Large intestine (tissue), 3 donors: ENCODE results near the gene TIMM10B. TPM values are rescaled to one million over a fixed set of nuclear protein-coding genes. Genes with fewer than 3 reads are reported as not detected.
"Not testable (repeated sequence)": the region's sequence is repeated elsewhere in the genome, so short reads cannot be mapped to it uniquely, and the experiment has no call there.

Experiments used
- DNase-seq, 2 donors: peaks; one replicate each; pipeline versions ENCODE4 v3.0.0 to v3.0.0-alpha.2; 2013
- H3K27ac ChIP-seq: one replicate; pipeline ENCODE4 v1.5.1; 2013; ENCODE audit warnings: low read length
- H3K27me3 ChIP-seq: 2 replicates; pipeline ENCODE4 v1.6.1; 2013; ENCODE audit warnings: low read length; ENCODE audit not compliant: control insufficient read depth, insufficient read depth
- H3K36me3 ChIP-seq: 2 replicates; pipeline ENCODE4 v1.6.1; 2013; ENCODE audit warnings: low read length; ENCODE audit not compliant: control insufficient read depth, insufficient read depth
- H3K4me1 ChIP-seq: one replicate; pipeline ENCODE4 v1.6.1; 2013; ENCODE audit warnings: low read length; ENCODE audit not compliant: control insufficient read depth, insufficient read depth
- H3K4me3 ChIP-seq: one replicate; pipeline ENCODE4 v1.5.1; 2013; ENCODE audit warnings: low read length
- H3K9me3 ChIP-seq: one replicate; pipeline ENCODE4 v1.6.1; 2013; ENCODE audit warnings: mild to moderate bottlenecking, low read depth, low read length, moderate library complexity; ENCODE audit not compliant: control insufficient read depth
- WGBS: methylation state at CpG from one replicate; pipeline ENCODE4 v1.1.5; 2013; ENCODE audit warnings: low lambda C conversion rate; ENCODE audit not compliant: insufficient coverage; 5-methylcytosine and 5-hydroxymethylcytosine counted together
- polyA plus RNA-seq: library from polyadenylated mRNA; unstranded; fragments of 120-200 nt; gene quantifications from one replicate; pipeline ENCODE4 v1.2.1, GENCODE V29; 2013

Gene TIMM10B
- polyA plus RNA-seq, 1 donor: 40.7 TPM

DNA sequence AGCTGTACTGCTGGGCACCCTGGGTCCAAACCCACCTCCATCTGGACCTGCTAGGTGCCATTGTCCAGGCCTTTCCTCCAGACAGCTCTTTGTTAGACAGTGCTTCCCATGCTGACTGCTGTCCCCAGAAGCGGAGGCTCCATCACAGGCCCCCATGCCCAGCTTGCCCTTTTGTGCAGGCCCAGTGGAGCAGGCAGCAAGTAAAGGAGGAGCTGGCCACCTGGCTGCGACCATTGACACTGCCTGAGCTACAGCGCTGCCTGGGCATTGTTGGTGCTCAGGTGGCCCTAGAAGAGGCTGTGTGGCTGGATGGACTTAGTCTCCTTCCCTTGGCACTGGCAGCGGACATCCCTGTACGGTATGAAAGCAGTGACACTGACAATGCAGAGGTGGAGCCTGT, 17.2 kb downstream of the TIMM10B start:
- peaks cover 12% of the 10 kb centered on the region for H3K36me3 ChIP-seq
- no peak overlapping the region for H3K27ac ChIP-seq
- H3K9me3 ChIP-seq: no peaks in the 10 kb centered on the region
- H3K4me1 ChIP-seq: no peaks in the 10 kb centered on the region
- no peaks in the 10 kb centered on the region for H3K27me3 ChIP-seq
- WGBS: no CpG with 5 or more reads among the region's 5 CpGs
- DNase-seq: no peak
- H3K4me3 ChIP-seq: no peak overlapping the region

DNA sequence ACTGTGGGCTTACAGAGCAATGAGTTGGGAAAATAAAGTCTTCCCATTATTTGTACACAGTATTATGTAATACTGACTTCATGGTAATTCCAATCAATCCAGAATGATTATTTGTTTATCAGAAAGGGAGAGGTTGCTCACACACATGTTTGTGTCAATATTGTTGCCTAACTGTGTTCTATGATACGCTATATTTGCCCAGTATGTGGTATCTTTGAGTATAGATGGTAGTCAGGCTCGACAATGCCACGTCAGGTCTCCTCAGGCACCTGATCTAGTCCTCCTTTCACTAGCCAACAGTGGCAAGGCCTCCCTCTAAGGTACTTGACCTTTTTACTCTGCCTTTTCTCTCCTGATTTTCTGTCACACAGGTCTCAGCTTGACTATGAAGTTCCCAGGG, 21.1 kb downstream of the TIMM10B start:
- no peak overlapping the region for H3K27ac ChIP-seq
- no peak overlapping the region for H3K4me3 ChIP-seq
- no peaks in the 10 kb centered on the region for H3K27me3 ChIP-seq
- no CpG with 5 or more reads among the region's 3 CpGs for WGBS
- H3K4me1 ChIP-seq: no peaks in the 10 kb centered on the region
- peaks cover 9% of the 10 kb centered on the region for H3K36me3 ChIP-seq
- no peak for DNase-seq
- no peaks in the 10 kb centered on the region for H3K9me3 ChIP-seq

DNA sequence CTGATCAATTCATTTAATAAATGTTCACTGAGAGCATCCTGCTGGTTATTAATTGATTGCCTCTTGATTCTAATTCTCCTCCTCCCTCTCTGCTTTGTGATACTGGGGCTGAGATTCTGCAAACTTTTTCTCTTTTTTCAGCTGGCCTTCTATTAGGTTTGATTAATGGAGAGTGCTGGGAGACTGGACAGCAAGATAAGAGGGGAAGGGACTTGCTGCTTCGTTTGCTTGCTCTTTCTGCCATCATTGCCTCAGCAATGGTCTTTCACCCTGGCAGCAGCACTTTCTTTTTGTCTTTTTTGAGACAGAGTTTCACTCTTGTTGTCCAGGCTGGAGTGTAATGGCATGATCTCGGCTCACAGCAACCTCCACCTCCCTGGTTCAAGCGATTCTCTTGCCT, 22.9 kb downstream of the TIMM10B start:
- no peaks in the 10 kb centered on the region for H3K9me3 ChIP-seq
- 100% methylated on average over 1 of the region's 3 CpGs for WGBS
- H3K27me3 ChIP-seq: no peaks in the 10 kb centered on the region
- H3K4me3 ChIP-seq: no peak overlapping the region
- no peaks in the 10 kb centered on the region for H3K4me1 ChIP-seq
- H3K36me3 ChIP-seq: peaks cover 11% of the 10 kb centered on the region
- DNase-seq: no peak
- no peak overlapping the region for H3K27ac ChIP-seq

DNA sequence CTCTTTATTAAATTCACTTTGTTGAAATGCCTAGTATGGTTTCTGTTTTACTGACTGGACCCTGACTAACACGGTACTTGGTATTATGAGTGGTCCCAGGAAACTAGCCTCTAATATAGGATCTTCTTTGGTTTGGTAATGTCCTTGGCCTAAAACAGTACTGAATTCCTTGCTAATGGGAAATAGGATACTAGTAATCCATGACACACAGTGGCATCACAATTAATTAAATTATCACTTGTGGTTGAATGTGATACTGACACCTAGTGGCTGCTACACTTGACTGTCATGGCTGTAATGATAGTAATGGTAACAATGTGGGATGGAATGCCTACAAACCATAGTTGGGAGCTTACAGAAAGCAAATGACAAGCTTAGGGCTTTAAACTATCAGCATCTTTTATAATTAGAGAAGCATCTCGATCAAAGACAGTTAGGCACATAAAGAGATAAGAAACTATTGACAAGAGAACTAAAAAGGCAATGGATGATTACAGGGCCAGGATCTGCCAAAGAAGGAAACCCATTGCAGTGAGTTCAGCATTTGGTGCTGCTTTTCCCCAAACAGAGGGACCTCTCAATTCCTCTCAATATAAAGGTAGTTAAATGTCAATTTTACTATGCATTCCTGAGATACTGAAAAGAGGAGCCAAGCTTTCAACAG, 24.4 kb downstream of the TIMM10B start:
- no peak overlapping the region for H3K27ac ChIP-seq
- peak; percentile 33 to 44 for DNase-seq
- peaks cover 11% of the 10 kb centered on the region for H3K36me3 ChIP-seq
- H3K4me3 ChIP-seq: no peak overlapping the region
- H3K4me1 ChIP-seq: no peaks in the 10 kb centered on the region
- H3K27me3 ChIP-seq: no peaks in the 10 kb centered on the region
- 40% methylated on average over 1 of the region's 2 CpGs for WGBS
- H3K9me3 ChIP-seq: no peaks in the 10 kb centered on the region

DNA sequence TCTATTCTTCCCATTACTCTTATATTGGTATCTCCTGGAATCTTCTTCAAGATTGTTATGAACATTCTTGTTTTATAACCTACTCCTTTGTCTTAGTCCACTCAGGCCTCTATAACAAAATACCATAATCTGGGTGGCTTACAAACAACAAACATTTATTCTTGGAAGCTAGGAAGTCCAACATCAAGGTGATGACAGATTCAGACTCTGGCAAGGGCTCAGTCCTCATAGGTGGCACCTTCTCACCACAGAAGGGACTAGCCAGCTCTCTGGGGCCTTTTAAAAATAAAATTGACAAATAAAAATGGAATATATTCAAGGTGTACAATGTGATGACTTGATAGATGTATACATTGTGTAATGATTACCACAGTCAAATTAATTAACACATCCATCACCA, 35.6 kb downstream of the TIMM10B start:
- Histone ChIP-seq H3K27ac (no peak overlapping the region), H3K4me3 (no peak overlapping the region), H3K4me1 (no peaks in the 10 kb centered on the region), H3K9me3 (peaks cover 3% of the 10 kb centered on the region), H3K27me3 (no peaks in the 10 kb centered on the region), H3K36me3 (peaks cover 10% of the 10 kb centered on the region)
- DNase-seq: no peak

DNA sequence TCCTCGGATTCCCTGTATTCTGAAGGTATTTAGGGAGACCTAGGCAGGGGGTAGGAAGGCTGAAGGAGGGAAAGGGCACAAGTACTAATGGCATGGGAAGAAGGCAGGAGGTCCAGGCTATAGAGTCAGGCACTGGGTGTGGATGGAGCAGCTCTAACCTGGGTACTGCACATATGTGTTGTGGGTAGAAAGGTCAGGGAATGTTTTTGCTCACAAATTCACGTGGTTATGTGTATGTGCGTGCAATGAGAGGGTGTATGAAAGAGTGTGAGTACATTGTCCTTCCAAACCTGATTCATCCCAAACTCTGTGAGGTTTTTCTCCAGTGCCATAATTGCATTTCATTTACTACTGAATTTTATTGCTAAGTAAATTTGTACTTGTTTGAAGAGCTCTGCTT, 39.0 kb downstream of the TIMM10B start:
- H3K4me3 ChIP-seq: no peak overlapping the region
- H3K9me3 ChIP-seq: no peaks in the 10 kb centered on the region
- WGBS: no CpG with 5 or more reads among the region's 3 CpGs
- no peaks in the 10 kb centered on the region for H3K4me1 ChIP-seq
- DNase-seq: no peak
- H3K27me3 ChIP-seq: no peaks in the 10 kb centered on the region
- H3K27ac ChIP-seq: no peak overlapping the region
- H3K36me3 ChIP-seq: peaks cover 7% of the 10 kb centered on the region

DNA sequence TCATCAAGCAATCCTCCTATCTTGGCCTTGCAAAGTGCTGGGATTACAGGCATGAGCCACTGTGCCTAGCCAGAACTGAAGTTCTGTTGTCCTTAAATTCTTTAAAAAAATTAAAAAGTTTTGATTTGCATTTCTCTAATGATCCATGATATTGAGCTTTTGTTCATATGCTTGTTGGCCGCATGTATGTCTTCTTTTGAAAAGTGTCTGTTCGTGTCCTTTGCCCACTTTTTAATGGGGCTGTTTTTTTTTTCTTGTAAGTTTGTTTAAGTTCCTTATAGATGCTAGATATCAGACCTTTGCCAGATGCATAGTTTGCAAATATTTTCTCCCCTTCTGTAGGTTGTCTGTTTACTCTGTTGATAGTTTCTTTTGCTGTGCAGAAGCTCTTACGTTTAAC, 40.6 kb downstream of the TIMM10B start:
- not testable (repeated sequence) for H3K4me3 ChIP-seq, H3K27me3 ChIP-seq, H3K9me3 ChIP-seq, H3K27ac ChIP-seq, H3K4me1 ChIP-seq, DNase-seq, H3K36me3 ChIP-seq
- WGBS: no CpG with 5 or more reads among the region's 3 CpGs

DNA sequence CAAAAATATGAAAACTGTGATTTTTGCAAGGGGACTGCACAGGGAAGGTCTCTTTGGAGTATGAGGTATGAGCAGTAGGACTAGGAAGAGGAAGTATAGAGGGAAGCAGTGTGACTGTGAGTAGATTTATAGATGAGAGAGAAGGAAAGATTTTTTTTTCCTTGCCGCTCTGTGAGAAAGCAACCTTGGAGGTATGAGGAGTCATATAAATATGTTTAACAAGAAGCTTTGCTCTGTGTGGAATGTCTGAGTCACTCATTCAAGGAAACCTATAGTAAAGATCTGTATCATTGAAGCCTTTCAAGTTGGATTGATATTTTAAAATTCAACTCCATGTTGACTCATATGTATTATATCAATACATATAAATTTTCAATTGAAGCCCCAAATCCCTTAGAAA, 42.0 kb downstream of the TIMM10B start:
- Histone ChIP-seq H3K9me3 (no peaks in the 10 kb centered on the region), H3K4me1 (no peaks in the 10 kb centered on the region), H3K4me3 (no peak overlapping the region), H3K27ac (no peak overlapping the region), H3K27me3 (no peaks in the 10 kb centered on the region), H3K36me3 (peaks cover 7% of the 10 kb centered on the region)
- peak in 1 of 2 donors; percentile 25 for DNase-seq
- WGBS: 63% methylated on average over 1 of the region's 1 CpG

DNA sequence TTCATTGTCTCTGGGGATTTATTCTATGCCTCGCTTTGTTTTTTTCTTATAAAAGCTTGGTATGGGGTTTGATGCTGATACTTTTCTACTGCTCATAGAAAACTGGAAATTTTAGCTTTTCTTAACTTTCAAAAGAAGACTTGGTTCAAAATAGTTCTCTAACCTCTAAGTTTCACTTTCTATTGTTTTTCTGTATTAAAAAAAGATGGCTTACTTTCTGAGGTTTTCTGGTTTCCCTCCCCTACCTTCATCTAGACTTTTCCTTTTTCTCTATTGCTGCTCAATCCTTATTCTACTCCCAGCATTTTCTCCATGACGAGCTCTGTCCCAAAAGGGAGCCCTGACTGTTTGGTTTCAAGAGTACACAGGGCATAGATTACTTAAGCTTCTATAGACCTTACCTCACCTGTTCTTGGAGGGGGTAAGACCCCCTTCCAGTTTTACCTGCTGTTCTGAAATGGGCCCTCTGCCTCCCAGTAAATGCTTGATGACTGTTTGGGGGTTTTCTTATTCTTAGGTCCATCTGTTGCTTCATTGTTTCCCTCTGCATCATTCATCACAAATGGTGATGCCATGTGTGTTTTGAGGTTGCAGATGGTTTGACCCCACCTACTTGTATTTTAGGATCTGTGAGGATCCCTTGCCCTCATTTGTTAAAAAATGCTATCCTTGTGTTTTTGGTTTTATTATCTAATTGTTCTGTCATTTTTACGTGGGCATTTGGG, 45.3 kb downstream of the TIMM10B start:
- Histone ChIP-seq H3K4me1 (no peaks in the 10 kb centered on the region), H3K4me3 (no peak overlapping the region), H3K36me3 (peaks cover 3% of the 10 kb centered on the region), H3K27ac (no peak overlapping the region), H3K9me3 (no peaks in the 10 kb centered on the region), H3K27me3 (no peaks in the 10 kb centered on the region)
- DNase-seq: no peak
- 100% methylated on average over 2 of the region's 3 CpGs for WGBS

DNA sequence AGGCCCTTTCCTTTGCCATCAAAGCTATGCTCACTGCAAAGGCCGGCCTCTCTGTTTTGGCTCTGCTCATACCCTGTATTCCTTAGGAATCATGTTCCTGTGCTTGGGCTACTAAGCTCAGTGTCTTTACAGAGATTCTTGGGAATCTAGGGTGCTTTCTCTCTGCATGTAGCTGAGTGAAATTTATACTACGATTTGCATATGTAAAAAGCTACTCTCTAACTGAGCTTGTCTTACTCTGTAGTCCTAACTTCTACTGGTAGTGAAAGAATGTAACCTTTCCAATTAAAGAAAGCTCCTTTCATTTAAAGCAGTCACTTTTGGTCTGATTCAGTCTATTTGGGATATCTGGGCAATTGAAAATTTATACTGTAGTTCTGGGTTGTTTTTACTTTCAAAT, 48.0 kb downstream of the TIMM10B start:
- Histone ChIP-seq H3K27me3 (no peaks in the 10 kb centered on the region), H3K4me1 (no peaks in the 10 kb centered on the region)

DNA sequence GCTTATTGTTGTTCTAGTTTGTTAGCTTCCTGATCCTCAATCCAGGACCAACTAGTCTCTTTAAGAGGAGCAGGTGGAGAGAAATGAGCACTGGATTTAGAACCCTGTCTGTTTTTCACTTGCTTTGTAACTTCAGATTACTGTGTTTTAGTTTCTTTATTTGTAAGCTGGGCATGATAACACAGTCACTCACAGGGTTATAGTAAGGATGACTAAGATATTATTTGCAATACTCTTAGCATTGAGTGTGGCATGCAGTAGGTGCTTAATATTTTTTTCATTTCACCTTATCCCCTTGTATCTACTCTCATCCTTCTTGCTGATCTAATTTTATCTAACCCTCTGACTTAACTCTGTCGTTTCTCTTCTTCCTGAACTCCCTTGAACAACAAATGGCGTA, 49.5 kb downstream of the TIMM10B start:
- no peaks in the 10 kb centered on the region for H3K27me3 ChIP-seq
- no peaks in the 10 kb centered on the region for H3K4me1 ChIP-seq
- no peak for DNase-seq
- H3K36me3 ChIP-seq: peaks cover 8% of the 10 kb centered on the region
- WGBS: 96% methylated on average over 2 of the region's 2 CpGs
- no peaks in the 10 kb centered on the region for H3K9me3 ChIP-seq
- no peak overlapping the region for H3K27ac ChIP-seq
- no peak overlapping the region for H3K4me3 ChIP-seq

More for the DNA sequence above, 48.0 kb downstream of the TIMM10B start:
- Histone ChIP-seq H3K36me3 (peaks cover 8% of the 10 kb centered on the region), H3K27ac (no peak overlapping the region), H3K9me3 (no peaks in the 10 kb centered on the region), H3K4me3 (no peak overlapping the region)
- WGBS: no CpG with 5 or more reads among the region's 2 CpGs
- no peak for DNase-seq
